Endothelial cell of umbilical vein (primary cell): ENCODE data around the gene PIK3R2. TPM values are rescaled to one million over a fixed set of nuclear protein-coding genes. Genes with fewer than 3 reads are reported as not detected.
A peak's percentile ranks its signal among the peaks of the same experiment; 100 is the strongest.

Source experiments
- BruUV-seq: library from RNA; stranded (reverse); fragments of 400-500 nt; replicated peaks from 2 replicates; lab custom pipeline; 2021; lab: Mats Ljungman, UMichigan
- CTCF ChIA-PET: fragments of 300-600, 350-600 bp; sonication (Branson Sonifier 250); formaldehyde crosslinking; loops from one replicate; lab custom pipeline; 2021; ENCODE audit warnings: antibody characterized with exemption, inconsistent platforms; lab: Charles Lee
- POLR2A ChIA-PET: fragments of 300-600, 350-600 bp; sonication (Branson Sonifier 250); formaldehyde crosslinking; loops from one replicate; lab custom pipeline; 2021; ENCODE audit warnings: antibody characterized with exemption, inconsistent platforms; lab: Charles Lee
- DNase-seq: peaks from one replicate; pipeline ENCODE4 v3.0.0-alpha.2; 2011; ENCODE audit warnings: low read depth, low spot score
- FAIRE-seq: peaks from 2 replicates; lab custom pipeline; 2011; peaks lifted over from hg19 to GRCh38; lab: Jason Lieb, UNC
- H2AFZ ChIP-seq: 2 replicates; pipeline ENCODE4 v1.6.0; 2012; ENCODE audit warnings: low read depth, low read length, control low read depth, inconsistent platforms
- H3K27ac ChIP-seq: 2 replicates; pipeline ENCODE4 v1.5.1; 2011; ENCODE audit warnings: low read depth, mild to moderate bottlenecking, control low read depth, low read length, moderate library complexity; ENCODE audit not compliant: insufficient read depth
- H3K27me3 ChIP-seq, 2 experiments: 2 replicates each; pipeline versions ENCODE4 v1.6.0 to v1.6.1; 2011; ENCODE audit warnings: low read length in 2 of 2, mixed read lengths in 1 of 2; ENCODE audit not compliant: control insufficient read depth in 2 of 2, insufficient read depth in 2 of 2
- H3K36me3 ChIP-seq, 2 experiments: 2 replicates in 1 of 2; 3 replicates in 1 of 2; pipeline ENCODE4 v1.5.1; 2011; ENCODE audit warnings: low read length in 2 of 2, mild to moderate bottlenecking in 1 of 2, moderate library complexity in 1 of 2; ENCODE audit not compliant: control insufficient read depth in 2 of 2, insufficient read depth in 2 of 2; ENCODE audit errors: extremely low read depth in 1 of 2
- H3K4me1 ChIP-seq: 3 replicates; pipeline ENCODE4 v1.5.1; 2011; ENCODE audit warnings: mild to moderate bottlenecking, low read length; ENCODE audit not compliant: control insufficient read depth, insufficient read depth; ENCODE audit errors: extremely low read depth
- H3K4me2 ChIP-seq: 2 replicates; pipeline ENCODE4 v1.6.1; 2011; ENCODE audit warnings: low read length, control low read depth, mixed read lengths; ENCODE audit not compliant: insufficient read depth
- H3K4me3 ChIP-seq, 3 experiments: fragments of 200-600 bp in 1 of 3; sonication (generic), shearing (Covaris generic) in 1 of 3; replicated peaks in 1 of 3; 2 replicates each; pipeline ENCODE4 v1.5.1; 2011 to 2016; ENCODE audit warnings: control low read depth in 3 of 3, low read length in 3 of 3, mild to moderate bottlenecking in 2 of 3, inconsistent platforms in 1 of 3, low read depth in 1 of 3, moderate library complexity in 1 of 3; ENCODE audit not compliant: insufficient read depth in 1 of 3
- H3K79me2 ChIP-seq: 2 replicates; pipeline ENCODE4 v1.6.0; 2012; ENCODE audit warnings: low read length, inconsistent platforms; ENCODE audit not compliant: control insufficient read depth, insufficient read depth
- H3K9ac ChIP-seq: replicated peaks from 2 replicates; pipeline ENCODE3; 2011; ENCODE audit warnings: low read length, control low read depth; ENCODE audit not compliant: insufficient read depth; ENCODE audit errors: extremely low read depth
- H3K9me1 ChIP-seq: replicated peaks from 3 replicates; pipeline ENCODE4 v1.6.0; 2011; ENCODE audit warnings: mild to moderate bottlenecking, low read length; ENCODE audit not compliant: control insufficient read depth, insufficient read depth; ENCODE audit errors: extremely low read depth
- H3K9me3 ChIP-seq: replicated peaks from 2 replicates; pipeline ENCODE4 v1.5.1; 2012; ENCODE audit warnings: low read length, inconsistent platforms; ENCODE audit not compliant: control insufficient read depth, insufficient read depth
- H4K20me1 ChIP-seq: replicated peaks from 2 replicates; pipeline ENCODE3; 2011; ENCODE audit warnings: mild to moderate bottlenecking, low read length; ENCODE audit not compliant: control insufficient read depth, insufficient read depth; ENCODE audit errors: extremely low read depth
- FOS ChIP-seq: IDR thresholded peaks from 2 replicates; pipeline ENCODE4 v1.6.1; 2011; ENCODE audit warnings: mild to moderate bottlenecking, low read length, moderate library complexity, borderline replicate concordance; ENCODE audit not compliant: insufficient read depth
- GATA2 ChIP-seq: IDR thresholded peaks from 2 replicates; pipeline ENCODE4 v1.7.0; 2011; ENCODE audit warnings: low read depth, mild to moderate bottlenecking, moderate library complexity, mixed read lengths, low read length; ENCODE audit not compliant: insufficient read length, insufficient read depth
- JUN ChIP-seq: IDR thresholded peaks from 2 replicates; pipeline ENCODE4 v1.6.1; 2011; ENCODE audit warnings: borderline replicate concordance, low read depth; ENCODE audit not compliant: insufficient read length, insufficient read depth
- MYC ChIP-seq: IDR thresholded peaks from one replicate; pipeline ENCODE4 v1.6.1; 2011; ENCODE audit warnings: mild to moderate bottlenecking, low read depth, low read length
- dilution Hi-C: fragments of 300-500 bp; cut with MboI; formaldehyde crosslinking; loops from one replicate; pipeline ENCODE4 v1.15.0; 2019; ENCODE audit warnings: low sequenced_read_pairs; ENCODE audit not compliant: extremely low pct_ligation_motif_present
- intact Hi-C: fragments of 100-400 bp; cut with micrococcal nuclease; formaldehyde crosslinking; loops from one replicate; pipeline ENCODE4 v1.10.0; 2022
- polyA plus RNA-seq, 4 experiments: library from polyadenylated mRNA; depleted of rRNA in 3 of 4; stranded (reverse) in 3 of 4; unstranded in 1 of 4; fragments of >200 nt; gene quantifications; 2 replicates each; pipeline versions ENCODE4 v1.2.1 to v1.2.3, GENCODE V29; 2011 to 2012; ENCODE audit warnings: missing spikeins in 1 of 4
- total RNA-seq: library from RNA; stranded (reverse); gene quantifications from 2 replicates; pipeline ENCODE4 v1.2.3, GENCODE V29; 2021
- TF ChIP-seq, protein P1 (sequence below), 2 donors: IDR thresholded peaks; 1 replicate in 1 of 2; 2 replicates in 1 of 2; pipeline ENCODE4 v1.5.1; 2011; ENCODE audit warnings: low read length in 2 of 2, mild to moderate bottlenecking in 2 of 2, moderate library complexity in 2 of 2, control low read depth in 1 of 2, inconsistent platforms in 1 of 2, low read depth in 1 of 2; ENCODE audit not compliant: insufficient read depth in 1 of 2; ENCODE audit errors: extremely low read depth in 1 of 2

PIK3R2 gene
- total and polyA plus RNA-seq, 2 donors (not counting 3 experiments of a cell fraction or from before 2014, with no cell fraction given) = 8.1 to 15.2 TPM

DNA sequence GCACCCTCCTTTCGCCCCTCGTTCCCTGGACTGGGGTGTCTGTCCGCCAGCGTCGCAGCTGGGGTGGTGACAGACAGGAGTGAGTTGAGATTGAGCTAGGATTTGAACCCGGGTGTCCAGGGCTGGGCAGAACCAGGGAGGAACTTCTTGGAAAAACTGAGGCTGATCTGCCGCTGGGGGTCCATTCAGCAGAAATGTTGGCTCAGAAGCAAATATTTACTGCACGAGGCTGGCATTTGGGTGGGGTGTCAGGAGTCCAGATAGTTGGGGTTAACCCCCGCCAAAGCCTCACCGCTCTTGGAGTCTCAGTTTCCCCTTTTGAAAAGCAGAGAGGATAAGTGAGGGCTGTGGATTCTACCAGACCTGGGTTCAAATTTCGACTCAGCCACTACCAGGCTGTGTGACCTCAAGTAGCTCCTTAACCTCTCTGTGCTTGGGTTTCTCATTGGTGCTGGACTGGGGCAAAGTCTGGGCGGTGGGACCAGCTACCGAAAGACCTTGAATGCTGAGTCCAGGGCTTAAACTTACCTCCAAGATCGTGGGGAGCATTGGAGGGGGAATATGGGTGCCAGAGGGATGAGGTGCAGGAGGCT, 34.4 kb upstream of the PIK3R2 start:
- FAIRE-seq (no peak), DNase-seq (no peak)
- ChIA-PET POLR2A (no interaction called here), CTCF (interaction anchor here (0.5 to 2.4 kb wide), 4 partner anchors 9 to 208 kb away, joined by 3 to 9 read pairs (median 4); partner anchors contain the start of gene PIK3R2)
- no peak overlapping the region for H3K27ac ChIP-seq
- no TSS peak for BruUV-seq
- TF ChIP-seq, protein P1, sequence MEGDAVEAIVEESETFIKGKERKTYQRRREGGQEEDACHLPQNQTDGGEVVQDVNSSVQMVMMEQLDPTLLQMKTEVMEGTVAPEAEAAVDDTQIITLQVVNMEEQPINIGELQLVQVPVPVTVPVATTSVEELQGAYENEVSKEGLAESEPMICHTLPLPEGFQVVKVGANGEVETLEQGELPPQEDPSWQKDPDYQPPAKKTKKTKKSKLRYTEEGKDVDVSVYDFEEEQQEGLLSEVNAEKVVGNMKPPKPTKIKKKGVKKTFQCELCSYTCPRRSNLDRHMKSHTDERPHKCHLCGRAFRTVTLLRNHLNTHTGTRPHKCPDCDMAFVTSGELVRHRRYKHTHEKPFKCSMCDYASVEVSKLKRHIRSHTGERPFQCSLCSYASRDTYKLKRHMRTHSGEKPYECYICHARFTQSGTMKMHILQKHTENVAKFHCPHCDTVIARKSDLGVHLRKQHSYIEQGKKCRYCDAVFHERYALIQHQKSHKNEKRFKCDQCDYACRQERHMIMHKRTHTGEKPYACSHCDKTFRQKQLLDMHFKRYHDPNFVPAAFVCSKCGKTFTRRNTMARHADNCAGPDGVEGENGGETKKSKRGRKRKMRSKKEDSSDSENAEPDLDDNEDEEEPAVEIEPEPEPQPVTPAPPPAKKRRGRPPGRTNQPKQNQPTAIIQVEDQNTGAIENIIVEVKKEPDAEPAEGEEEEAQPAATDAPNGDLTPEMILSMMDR (IDR thresholded peaks at IDR 0.05; ENCODE audit: extremely low read depth in 1 of 2, insufficient read depth in 1 of 2, low read depth in 1 of 2, low read length in 2 of 2) = no peak
- no peak for TF ChIP-seq MYC
- TF ChIP-seq JUN = no peak
- no peaks in the 10 kb centered on the region for H4K20me1 ChIP-seq
- H3K9me3 ChIP-seq = no peaks in the 10 kb centered on the region
- no peaks in the 10 kb centered on the region for H3K27me3 ChIP-seq
- no peaks in the 10 kb centered on the region for H3K36me3 ChIP-seq
- intact Hi-C loops = loop anchor here (1.0 to 10.0 kb wide), 3 partner anchors 34 to 206 kb away; partner anchors contain the start of gene LSM4
- peak overlapping the region; percentile 98 for H2AFZ ChIP-seq
- dilution Hi-C loops = no loop called here
- H3K4me3 ChIP-seq = peak overlapping the region; percentile 33 to 63 (median 51)
- no peaks in the 10 kb centered on the region for H3K79me2 ChIP-seq
- H3K9me1 ChIP-seq = no peaks in the 10 kb centered on the region
- H3K4me1 ChIP-seq = peaks cover 10% of the 10 kb centered on the region
- H3K9ac ChIP-seq = peak overlapping the region; percentile 62
- peak overlapping the region; percentile 68 for H3K4me2 ChIP-seq

DNA sequence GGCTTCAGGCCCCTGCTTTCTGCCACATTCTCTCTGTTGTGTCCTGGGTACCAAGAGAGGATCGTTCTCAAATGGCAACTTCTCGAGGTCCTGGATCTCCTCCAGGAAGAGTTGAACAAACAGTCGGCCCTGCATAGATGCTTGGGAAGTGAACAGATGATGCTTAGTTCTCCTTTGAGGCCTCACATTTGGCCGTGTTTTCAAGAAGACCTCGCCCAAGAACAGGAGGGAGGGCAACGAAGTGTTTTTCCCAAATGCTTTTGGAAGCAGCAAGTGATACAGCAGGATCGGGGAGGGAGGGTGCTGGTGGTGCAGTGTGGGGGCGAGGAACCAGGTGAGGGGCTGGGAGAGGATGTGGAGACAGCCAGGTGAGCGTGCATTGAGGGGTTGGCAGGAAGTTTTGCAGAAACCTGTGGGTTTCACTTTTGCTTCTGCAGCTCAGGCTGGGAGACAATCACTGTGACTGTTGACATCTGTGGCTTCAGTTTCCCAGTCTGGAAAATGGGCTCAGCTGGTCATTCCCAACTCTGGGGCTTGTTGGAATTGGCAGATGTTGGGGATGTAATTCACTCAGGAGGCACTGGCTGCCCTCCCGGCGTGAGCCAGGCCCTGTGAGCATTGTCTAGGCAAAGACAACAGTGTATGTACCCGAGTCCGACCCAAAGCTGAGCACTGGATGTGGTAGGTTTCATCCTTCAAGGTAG, 33.8 kb upstream of the PIK3R2 start:
- dilution Hi-C loops (no loop called here), intact Hi-C loops (loop anchor here (2.0 to 10.0 kb wide), 2 partner anchors 118 to 206 kb away; partner anchors contain the start of gene LSM4)
- H3K9me3 ChIP-seq = no peaks in the 10 kb centered on the region
- no peaks in the 10 kb centered on the region for H3K79me2 ChIP-seq
- no peaks in the 10 kb centered on the region for H3K9me1 ChIP-seq
- H2AFZ ChIP-seq = no peak overlapping the region
- CTCF ChIA-PET = interaction anchor here (2.4 kb wide), 1 partner anchor 33 kb away, joined by 9 read pairs; the partner anchor contains the start of gene PIK3R2
- no peaks in the 10 kb centered on the region for H3K36me3 ChIP-seq
- peaks cover 10% of the 10 kb centered on the region for H3K4me1 ChIP-seq
- POLR2A ChIA-PET = no interaction called here
- no peak overlapping the region for H3K27ac ChIP-seq
- no TSS peak for BruUV-seq
- H3K4me3 ChIP-seq = no peak overlapping the region
- H3K9ac ChIP-seq = no peak overlapping the region
- no peaks in the 10 kb centered on the region for H4K20me1 ChIP-seq
- no peaks in the 10 kb centered on the region for H3K27me3 ChIP-seq
- DNase-seq (no peak), FAIRE-seq (peak; percentile 33)
- TF ChIP-seq FOS (no peak), GATA2 (no peak)
- no peak overlapping the region for H3K4me2 ChIP-seq
